ENCODE measurements around the gene OCA2. TPM values are rescaled to one million over a fixed set of nuclear protein-coding genes. Genes with fewer than 3 reads are reported as not detected.

The OCA2 gene
- total RNA-seq, 1 donor from 2014 or later, result 1.2 TPM

GRCh38 chr15:27866505-27867165, 232.5 kb downstream of the OCA2 start:
- TF ChIP-seq CTCF (IDR thresholded peaks at IDR 0.05), result no peak
- Mint-ChIP-seq H3K4me3 (ENCODE audit: unreplicated experiment) (no peak overlapping the region), H3K4me1 (ENCODE audit: unreplicated experiment) (no peaks in the 10 kb centered on the region), H3K9me3 (ENCODE audit: unreplicated experiment) (no peaks in the 10 kb centered on the region), H3K27me3 (ENCODE audit: unreplicated experiment) (peaks cover 2% of the 10 kb centered on the region), H3K36me3 (ENCODE audit: unreplicated experiment) (no peaks in the 10 kb centered on the region), H3K27ac (ENCODE audit: unreplicated experiment) (no peak overlapping the region)
- peak; percentile 57 for DNase-seq (ENCODE audit: extremely low spot score, unreplicated experiment)

- H3K36me3 Mint-ChIP-seq (ENCODE audit: unreplicated experiment), result no peaks in the 10 kb centered on the region
- no peak for TF ChIP-seq CTCF (IDR thresholded peaks at IDR 0.05)
Observed at GRCh38 chr15:27865926-27866325, 233.2 kb downstream of the OCA2 start.

GRCh38 chr15:27865323-27865922, 233.7 kb downstream of the OCA2 start:
- Mint-ChIP-seq H3K9me3 (ENCODE audit: unreplicated experiment) (no peaks in the 10 kb centered on the region), H3K36me3 (ENCODE audit: unreplicated experiment) (no peaks in the 10 kb centered on the region), H3K27ac (ENCODE audit: unreplicated experiment) (no peak overlapping the region), H3K27me3 (ENCODE audit: unreplicated experiment) (peaks cover 2% of the 10 kb centered on the region), H3K4me3 (ENCODE audit: unreplicated experiment) (no peak overlapping the region), H3K4me1 (ENCODE audit: unreplicated experiment) (no peaks in the 10 kb centered on the region)
- peak; percentile 75 for DNase-seq (ENCODE audit: extremely low spot score, unreplicated experiment)
- TF ChIP-seq CTCF (IDR thresholded peaks at IDR 0.05), result no peak

More at GRCh38 chr15:27865926-27866325, 233.2 kb downstream of the OCA2 start:
- DNase-seq (ENCODE audit: extremely low spot score, unreplicated experiment), result peak; percentile 60
- Mint-ChIP-seq H3K27ac (ENCODE audit: unreplicated experiment) (no peak overlapping the region), H3K4me3 (ENCODE audit: unreplicated experiment) (no peak overlapping the region), H3K4me1 (ENCODE audit: unreplicated experiment) (no peaks in the 10 kb centered on the region), H3K9me3 (ENCODE audit: unreplicated experiment) (no peaks in the 10 kb centered on the region), H3K27me3 (ENCODE audit: unreplicated experiment) (peaks cover 2% of the 10 kb centered on the region)

GRCh38 chr15:27864719-27865118, 234.4 kb downstream of the OCA2 start:
- H3K36me3 Mint-ChIP-seq (ENCODE audit: unreplicated experiment), result no peaks in the 10 kb centered on the region
- no peak for TF ChIP-seq CTCF (IDR thresholded peaks at IDR 0.05)
- H3K4me3 Mint-ChIP-seq (ENCODE audit: unreplicated experiment), result no peak overlapping the region
- H3K4me1 Mint-ChIP-seq (ENCODE audit: unreplicated experiment), result no peaks in the 10 kb centered on the region
- peaks cover 2% of the 10 kb centered on the region for H3K27me3 Mint-ChIP-seq (ENCODE audit: unreplicated experiment)
- no peak for DNase-seq (ENCODE audit: extremely low spot score, unreplicated experiment)
- H3K27ac Mint-ChIP-seq (ENCODE audit: unreplicated experiment), result no peak overlapping the region
- H3K9me3 Mint-ChIP-seq (ENCODE audit: unreplicated experiment), result no peaks in the 10 kb centered on the region

GRCh38 chr15:27864086-27864485, 235.0 kb downstream of the OCA2 start:
- no peak for TF ChIP-seq CTCF (IDR thresholded peaks at IDR 0.05)
- Mint-ChIP-seq H3K27me3 (ENCODE audit: unreplicated experiment) (peaks cover 2% of the 10 kb centered on the region), H3K36me3 (ENCODE audit: unreplicated experiment) (no peaks in the 10 kb centered on the region), H3K9me3 (ENCODE audit: unreplicated experiment) (no peaks in the 10 kb centered on the region), H3K27ac (ENCODE audit: unreplicated experiment) (no peak overlapping the region), H3K4me3 (ENCODE audit: unreplicated experiment) (no peak overlapping the region), H3K4me1 (ENCODE audit: unreplicated experiment) (no peaks in the 10 kb centered on the region)
- no peak for DNase-seq (ENCODE audit: extremely low spot score, unreplicated experiment)
